ENCODE data around the gene ODF2. TPM values are rescaled to one million over a fixed set of nuclear protein-coding genes. Genes with fewer than 3 reads are reported as not detected.

Gene ODF2
- total and polyA plus RNA-seq, 2 of the 13 experiments (the other 11 are each of a cell fraction or from before 2014, with no cell fraction given): 9.8 to 31.3 TPM

DNA sequence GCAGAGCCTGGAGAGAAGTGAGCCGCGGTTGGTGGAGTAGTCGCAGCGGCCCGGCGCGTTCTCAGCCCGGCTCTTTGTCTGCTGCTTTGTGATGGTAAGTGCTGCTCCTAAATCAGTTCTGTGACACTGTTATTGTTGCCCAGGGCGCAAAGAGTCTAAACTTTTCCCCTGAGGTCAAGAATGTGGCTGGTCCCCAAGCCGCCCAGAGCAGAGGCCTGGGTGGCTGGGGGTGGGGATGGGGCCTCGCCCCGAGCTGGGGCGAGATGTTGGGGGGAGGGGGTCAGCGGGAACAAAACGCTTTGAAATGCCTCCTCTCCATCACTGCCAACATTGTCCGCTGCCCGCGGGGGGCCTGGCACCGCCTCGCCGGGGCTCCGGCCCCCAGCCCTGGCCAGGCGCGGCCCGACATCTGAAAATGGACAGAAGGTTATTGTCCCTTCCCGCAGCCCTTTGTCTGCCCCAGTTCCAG, 46.8 kb upstream of the ODF2 start:
- ChIA-PET POLR2A (no interaction called here), CTCF (ENCODE audit: low intra/inter-chr PET ratio, low total read pairs) (no interaction called here)
- Histone ChIP-seq H3K4me2 (ENCODE audit: low read depth, low read length) (peak overlapping the region; percentile 6; the same call in 1 of the 2 replicates), H3K27ac (ENCODE audit: extremely low read length, insufficient read depth, low read length) (no peak overlapping the region), H3K27me3 (ENCODE audit: control insufficient read depth in 1 of 2, insufficient read depth in 2 of 2, low read length in 2 of 2) (peaks cover 0 to 13% of the 10 kb centered on the region in 2 experiments; a peak in 1 of 5 replicates), H3K9ac (ENCODE audit: insufficient read depth, low read depth, low read length) (no peak overlapping the region), H4K20me1 (ENCODE audit: insufficient read depth, low read length) (no peaks in the 10 kb centered on the region), H3K4me3 (replicated peaks in 1 of 3; ENCODE audit: insufficient read depth in 1 of 3, low read depth in 2 of 3, low read length in 3 of 3) (no peak overlapping the region; a peak in 1 of 6 replicates), H3K36me3 (replicated peaks in 1 of 2; ENCODE audit: control insufficient read depth in 1 of 2, insufficient read depth in 2 of 2, low read length in 2 of 2) (no peaks in the 10 kb centered on the region), H3K4me1 (ENCODE audit: insufficient read depth, low read length) (peaks cover 56% of the 10 kb centered on the region), H3K9me3 (ENCODE audit: low read length) (no peaks in the 10 kb centered on the region), H3K79me2 (ENCODE audit: insufficient read depth, low read length) (no peaks in the 10 kb centered on the region), H2AFZ (ENCODE audit: low read length) (no peak overlapping the region)
- WGBS (ENCODE audit: low lambda C conversion rate): 36% methylated on average over 22 of the region's 26 CpGs
- intact Hi-C loops (cut with micrococcal nuclease; ENCODE audit: unreplicated experiment): no loop called here
- BruUV-seq (replicated peaks): no TSS peak
- no peak for FAIRE-seq
- TF ChIP-seq, protein P1, sequence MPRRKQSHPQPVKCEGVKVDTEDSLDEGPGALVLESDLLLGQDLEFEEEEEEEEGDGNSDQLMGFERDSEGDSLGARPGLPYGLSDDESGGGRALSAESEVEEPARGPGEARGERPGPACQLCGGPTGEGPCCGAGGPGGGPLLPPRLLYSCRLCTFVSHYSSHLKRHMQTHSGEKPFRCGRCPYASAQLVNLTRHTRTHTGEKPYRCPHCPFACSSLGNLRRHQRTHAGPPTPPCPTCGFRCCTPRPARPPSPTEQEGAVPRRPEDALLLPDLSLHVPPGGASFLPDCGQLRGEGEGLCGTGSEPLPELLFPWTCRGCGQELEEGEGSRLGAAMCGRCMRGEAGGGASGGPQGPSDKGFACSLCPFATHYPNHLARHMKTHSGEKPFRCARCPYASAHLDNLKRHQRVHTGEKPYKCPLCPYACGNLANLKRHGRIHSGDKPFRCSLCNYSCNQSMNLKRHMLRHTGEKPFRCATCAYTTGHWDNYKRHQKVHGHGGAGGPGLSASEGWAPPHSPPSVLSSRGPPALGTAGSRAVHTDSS (CRISPR knock-in tag; conservative IDR thresholded peaks at IDR 0.05): no peak
- TF ChIP-seq ZNF644 (CRISPR knock-in tag; IDR thresholded peaks at IDR 0.05; ENCODE audit: low read depth) (no peak), MBD4 (IDR thresholded peaks at IDR 0.05; ENCODE audit: borderline replicate concordance, low read length) (no peak), KLF13 (CRISPR knock-in tag; IDR thresholded peaks at IDR 0.05) (no peak)
- TF ChIP-seq, protein P2, sequence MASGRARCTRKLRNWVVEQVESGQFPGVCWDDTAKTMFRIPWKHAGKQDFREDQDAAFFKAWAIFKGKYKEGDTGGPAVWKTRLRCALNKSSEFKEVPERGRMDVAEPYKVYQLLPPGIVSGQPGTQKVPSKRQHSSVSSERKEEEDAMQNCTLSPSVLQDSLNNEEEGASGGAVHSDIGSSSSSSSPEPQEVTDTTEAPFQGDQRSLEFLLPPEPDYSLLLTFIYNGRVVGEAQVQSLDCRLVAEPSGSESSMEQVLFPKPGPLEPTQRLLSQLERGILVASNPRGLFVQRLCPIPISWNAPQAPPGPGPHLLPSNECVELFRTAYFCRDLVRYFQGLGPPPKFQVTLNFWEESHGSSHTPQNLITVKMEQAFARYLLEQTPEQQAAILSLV (CRISPR knock-in tag; IDR thresholded peaks at IDR 0.05; ENCODE audit: borderline replicate concordance): no peak
- no peak for DNase-seq (ENCODE audit: low spot score)
- ATAC-seq: no peak
- in situ Hi-C loops (cut with HindIII; ENCODE audit: extremely low pct_ligation_motif_present, low pct_unique_long_range_greater_than_20kb): no loop called here

DNA sequence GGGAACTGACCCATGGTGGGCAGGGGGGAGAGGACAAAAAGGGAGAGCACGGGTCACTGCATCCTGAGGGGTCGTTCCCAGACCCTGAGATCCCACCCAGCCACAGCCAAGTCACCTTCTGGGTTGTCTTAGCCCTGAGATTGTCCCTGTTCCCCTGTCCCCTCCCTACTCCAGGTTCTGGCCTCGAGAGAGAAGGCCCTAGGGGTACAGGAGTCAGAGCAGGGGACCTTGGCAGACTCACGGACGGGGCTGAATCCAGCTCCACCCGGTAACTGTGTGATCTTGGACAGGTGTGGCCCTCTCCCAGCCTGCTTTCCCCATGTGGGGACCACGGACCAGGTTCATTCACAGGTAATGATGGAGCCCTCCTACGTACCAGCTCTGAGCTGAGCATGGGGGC, 46.4 kb upstream of the ODF2 start:
- ChIA-PET CTCF (ENCODE audit: low intra/inter-chr PET ratio, low total read pairs) (no interaction called here), POLR2A (interaction anchor here (0.5 to 1.3 kb wide), 3 partner anchors 10 to 134 kb away, joined by 3 to 4 read pairs (median 3); partner anchors contain the start of genes GOLGA2 and SWI5)
- Histone ChIP-seq H3K79me2 (ENCODE audit: insufficient read depth, low read length) (no peaks in the 10 kb centered on the region), H2AFZ (ENCODE audit: low read length) (no peak overlapping the region), H3K27ac (ENCODE audit: extremely low read length, insufficient read depth, low read length) (no peak overlapping the region), H3K4me1 (ENCODE audit: insufficient read depth, low read length) (peaks cover 60% of the 10 kb centered on the region), H4K20me1 (ENCODE audit: insufficient read depth, low read length) (no peaks in the 10 kb centered on the region), H3K27me3 (ENCODE audit: control insufficient read depth in 1 of 2, insufficient read depth in 2 of 2, low read length in 2 of 2) (peaks cover 0 to 13% of the 10 kb centered on the region in 2 experiments; a peak in 1 of 5 replicates), H3K36me3 (replicated peaks in 1 of 2; ENCODE audit: control insufficient read depth in 1 of 2, insufficient read depth in 2 of 2, low read length in 2 of 2) (no peaks in the 10 kb centered on the region), H3K4me2 (ENCODE audit: low read depth, low read length) (no peak overlapping the region; the same call in 1 of the 2 replicates), H3K9me3 (ENCODE audit: low read length) (no peaks in the 10 kb centered on the region), H3K4me3 (replicated peaks in 1 of 3; ENCODE audit: insufficient read depth in 1 of 3, low read depth in 2 of 3, low read length in 3 of 3) (no peak overlapping the region), H3K9ac (ENCODE audit: insufficient read depth, low read depth, low read length) (no peak overlapping the region)
- WGBS (ENCODE audit: low lambda C conversion rate): 0% methylated on average over 1 of the region's 8 CpGs
- intact Hi-C loops (cut with micrococcal nuclease; ENCODE audit: unreplicated experiment) (no loop called here), in situ Hi-C loops (cut with HindIII; ENCODE audit: extremely low pct_ligation_motif_present, low pct_unique_long_range_greater_than_20kb) (no loop called here)
- no peak for FAIRE-seq
- no peak for DNase-seq (ENCODE audit: low spot score)
- no TSS peak for BruUV-seq (replicated peaks)
- ATAC-seq: peak; percentile 3; the same call in 1 of the 3 replicates
- TF ChIP-seq PHF8 (CRISPR knock-in tag; IDR thresholded peaks at IDR 0.05) (no peak), MYC (CRISPR knock-in tag; IDR thresholded peaks at IDR 0.05; ENCODE audit: borderline replicate concordance) (no peak), NCOA1 (CRISPR knock-in tag; IDR thresholded peaks at IDR 0.05) (no peak), SNAPC2 (CRISPR knock-in tag; IDR thresholded peaks at IDR 0.05) (no peak), ZNF501 (CRISPR knock-in tag; IDR thresholded peaks at IDR 0.05) (no peak), SP5 (CRISPR knock-in tag; IDR thresholded peaks at IDR 0.05; ENCODE audit: borderline replicate concordance, low read depth) (no peak), ELF4 (CRISPR knock-in tag; IDR thresholded peaks at IDR 0.05; ENCODE audit: borderline replicate concordance) (no peak), TOPORS (CRISPR knock-in tag; IDR thresholded peaks at IDR 0.05) (no peak), ZNF354B (CRISPR knock-in tag; IDR thresholded peaks at IDR 0.05) (no peak), KLF16 (CRISPR knock-in tag; IDR thresholded peaks at IDR 0.05) (no peak)
- TF ChIP-seq, protein P3, sequence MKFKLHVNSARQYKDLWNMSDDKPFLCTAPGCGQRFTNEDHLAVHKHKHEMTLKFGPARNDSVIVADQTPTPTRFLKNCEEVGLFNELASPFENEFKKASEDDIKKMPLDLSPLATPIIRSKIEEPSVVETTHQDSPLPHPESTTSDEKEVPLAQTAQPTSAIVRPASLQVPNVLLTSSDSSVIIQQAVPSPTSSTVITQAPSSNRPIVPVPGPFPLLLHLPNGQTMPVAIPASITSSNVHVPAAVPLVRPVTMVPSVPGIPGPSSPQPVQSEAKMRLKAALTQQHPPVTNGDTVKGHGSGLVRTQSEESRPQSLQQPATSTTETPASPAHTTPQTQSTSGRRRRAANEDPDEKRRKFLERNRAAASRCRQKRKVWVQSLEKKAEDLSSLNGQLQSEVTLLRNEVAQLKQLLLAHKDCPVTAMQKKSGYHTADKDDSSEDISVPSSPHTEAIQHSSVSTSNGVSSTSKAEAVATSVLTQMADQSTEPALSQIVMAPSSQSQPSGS (CRISPR knock-in tag; IDR thresholded peaks at IDR 0.05): no peak

Data from HepG2 (cell line).